MM.1S (cell line): Measurements from ENCODE around the gene EFNB1.

Experiments used
- CTCF ChIP-seq: fragments of 300-600 bp; sonication (generic); IDR thresholded peaks from 2 replicates; pipeline ENCODE4 v1.5.1; 2016; ENCODE audit warnings: antibody characterized with exemption, low read length, mixed read lengths
- EZH2 ChIP-seq: fragments of 300-600 bp; sonication (generic); optimal IDR thresholded peaks from 2 replicates; pipeline ENCODE3; 2017; ENCODE audit warnings: low read depth, mild to moderate bottlenecking, antibody characterized with exemption, low read length, mixed read lengths
- EZH2phosphoT487 ChIP-seq: fragments of 300-600 bp; sonication (generic); IDR thresholded peaks from 2 replicates; pipeline ENCODE4 v1.6.1; 2018; ENCODE audit warnings: antibody characterized with exemption, low read length

GRCh38 chrX:68807818-68808217 lies 21.0 kb upstream of the EFNB1 start:
- TF ChIP-seq EZH2phosphoT487 (no peak), CTCF (peak; percentile 18; the same call in 1 of the 2 replicates), EZH2 (no peak)
